ENCODE measurements around the gene ANTXR2.

Gene ANTXR2

GRCh38 chr4:79877511-79877910 lies 195.5 kb downstream of the ANTXR2 start:
- no peak for ATAC-seq (ENCODE audit: low read depth)
- H3K4me3 ChIP-seq (ENCODE audit: severe bottlenecking), result no peak overlapping the region
- H3K27ac ChIP-seq (ENCODE audit: poor library complexity, severe bottlenecking), result no peak overlapping the region
- H3K9me3 ChIP-seq (ENCODE audit: severe bottlenecking), result no peaks in the 10 kb centered on the region
- no peaks in the 10 kb centered on the region for H3K27me3 ChIP-seq (ENCODE audit: insufficient read depth, poor library complexity, severe bottlenecking)
- H3K4me1 ChIP-seq (ENCODE audit: insufficient read depth, poor library complexity, severe bottlenecking), result no peaks in the 10 kb centered on the region
- no peak for DNase-seq (ENCODE audit: low spot score)
- no peaks in the 10 kb centered on the region for H3K36me3 ChIP-seq (ENCODE audit: low read depth)
- TF ChIP-seq CTCF (IDR thresholded peaks at IDR 0.05; ENCODE audit: poor library complexity, severe bottlenecking), result no peak

GRCh38 chr4:79875344-79875899 lies 197.6 kb downstream of the ANTXR2 start:
- H3K4me3 ChIP-seq (ENCODE audit: severe bottlenecking), result no peak overlapping the region
- no peak overlapping the region for H3K27ac ChIP-seq (ENCODE audit: poor library complexity, severe bottlenecking)
- H3K9me3 ChIP-seq (ENCODE audit: severe bottlenecking), result no peaks in the 10 kb centered on the region
- DNase-seq (ENCODE audit: low spot score) (no peak), ATAC-seq (ENCODE audit: low read depth) (no peak)
- no peaks in the 10 kb centered on the region for H3K4me1 ChIP-seq (ENCODE audit: insufficient read depth, poor library complexity, severe bottlenecking)
- H3K36me3 ChIP-seq (ENCODE audit: low read depth), result no peaks in the 10 kb centered on the region
- TF ChIP-seq CTCF (IDR thresholded peaks at IDR 0.05; ENCODE audit: poor library complexity, severe bottlenecking), result no peak
- no peaks in the 10 kb centered on the region for H3K27me3 ChIP-seq (ENCODE audit: insufficient read depth, poor library complexity, severe bottlenecking)

- H3K4me1 ChIP-seq (ENCODE audit: insufficient read depth, poor library complexity, severe bottlenecking), result no peaks in the 10 kb centered on the region
- no peak overlapping the region for H3K27ac ChIP-seq (ENCODE audit: poor library complexity, severe bottlenecking)
- no peak for DNase-seq (ENCODE audit: low spot score)
- no peak overlapping the region for H3K4me3 ChIP-seq (ENCODE audit: severe bottlenecking)
- no peak for TF ChIP-seq CTCF (IDR thresholded peaks at IDR 0.05; ENCODE audit: poor library complexity, severe bottlenecking)
- no peaks in the 10 kb centered on the region for H3K9me3 ChIP-seq (ENCODE audit: severe bottlenecking)
- no peaks in the 10 kb centered on the region for H3K27me3 ChIP-seq (ENCODE audit: insufficient read depth, poor library complexity, severe bottlenecking)
- ATAC-seq (ENCODE audit: low read depth), result no peak
- H3K36me3 ChIP-seq (ENCODE audit: low read depth), result no peaks in the 10 kb centered on the region
Measured at GRCh38 chr4:79874197-79874596, 198.8 kb downstream of the ANTXR2 start.

- no peak for TF ChIP-seq CTCF (IDR thresholded peaks at IDR 0.05; ENCODE audit: poor library complexity, severe bottlenecking)
- Histone ChIP-seq H3K9me3 (ENCODE audit: severe bottlenecking) (no peaks in the 10 kb centered on the region), H3K27ac (ENCODE audit: poor library complexity, severe bottlenecking) (no peak overlapping the region), H3K4me1 (ENCODE audit: insufficient read depth, poor library complexity, severe bottlenecking) (no peaks in the 10 kb centered on the region), H3K36me3 (ENCODE audit: low read depth) (no peaks in the 10 kb centered on the region), H3K27me3 (ENCODE audit: insufficient read depth, poor library complexity, severe bottlenecking) (no peaks in the 10 kb centered on the region), H3K4me3 (ENCODE audit: severe bottlenecking) (no peak overlapping the region)
- no peak for DNase-seq (ENCODE audit: low spot score)
- ATAC-seq (ENCODE audit: low read depth), result no peak
Measured at GRCh38 chr4:79872738-79873137, 200.3 kb downstream of the ANTXR2 start.

GRCh38 chr4:79871961-79872360 lies 201.1 kb downstream of the ANTXR2 start:
- Histone ChIP-seq H3K36me3 (ENCODE audit: low read depth) (no peaks in the 10 kb centered on the region), H3K27ac (ENCODE audit: poor library complexity, severe bottlenecking) (no peak overlapping the region), H3K9me3 (ENCODE audit: severe bottlenecking) (no peaks in the 10 kb centered on the region), H3K4me3 (ENCODE audit: severe bottlenecking) (no peak overlapping the region), H3K4me1 (ENCODE audit: insufficient read depth, poor library complexity, severe bottlenecking) (no peaks in the 10 kb centered on the region), H3K27me3 (ENCODE audit: insufficient read depth, poor library complexity, severe bottlenecking) (no peaks in the 10 kb centered on the region)
- no peak for ATAC-seq (ENCODE audit: low read depth)
- no peak for DNase-seq (ENCODE audit: low spot score)
- no peak for TF ChIP-seq CTCF (IDR thresholded peaks at IDR 0.05; ENCODE audit: poor library complexity, severe bottlenecking)
